HEK293T (cell line): ENCODE results near the gene GDF11.

ENCODE experiments used
- BHLHE40 ChIP-seq: fragments of 450-650 bp; IDR thresholded peaks from 2 replicates; pipeline ENCODE4 v1.6.1; 2016; ENCODE audit warnings: mild to moderate bottlenecking, moderate library complexity, borderline replicate concordance
- ELF4 ChIP-seq: fragments of 450-650 bp; IDR thresholded peaks from 2 replicates; pipeline ENCODE4 v1.6.1; 2017; ENCODE audit warnings: antibody characterized with exemption
- FOXA1 ChIP-seq: fragments of 450-650 bp; IDR thresholded peaks from 2 replicates; pipeline ENCODE4 v1.6.1; 2016; ENCODE audit warnings: mild to moderate bottlenecking
- LEF1 ChIP-seq: fragments of 450-650 bp; IDR thresholded peaks from 2 replicates; pipeline ENCODE4 v1.6.1; 2017; ENCODE audit warnings: mild to moderate bottlenecking, borderline replicate concordance
- SP1 ChIP-seq: fragments of 450-650 bp; IDR thresholded peaks from 2 replicates; pipeline ENCODE4 v1.6.1; 2017
- SUZ12 ChIP-seq: fragments of 450-650 bp; IDR thresholded peaks from 2 replicates; pipeline ENCODE4 v1.6.1; 2016; ENCODE audit warnings: mild to moderate bottlenecking

GRCh38 chr12:55746913-55747231 is 4.0 kb downstream of the GDF11 start:
- TF ChIP-seq BHLHE40, result no peak
- TF ChIP-seq LEF1, result no peak
- no peak for TF ChIP-seq ELF4
- TF ChIP-seq SUZ12, result no peak
- no peak for TF ChIP-seq FOXA1
- no peak for TF ChIP-seq SP1
